ENCODE measurements around the gene PRSS22.

Gene PRSS22

GRCh38 chr16:2897110-2897509 lies 39.1 kb upstream of the PRSS22 start:
- Histone ChIP-seq H3K9ac (ENCODE audit: low read length) (no peak overlapping the region), H3K79me2 (ENCODE audit: insufficient read depth, low read length) (no peaks in the 10 kb centered on the region), H4K20me1 (ENCODE audit: low read depth, low read length) (no peaks in the 10 kb centered on the region), H3K4me3 (ENCODE audit: insufficient read depth, low read length, poor library complexity, severe bottlenecking) (no peak overlapping the region), H3K27ac (ENCODE audit: low read depth, low read length) (no peak overlapping the region), H3K27me3 (ENCODE audit: low read length) (no peaks in the 10 kb centered on the region), H3F3A (ENCODE audit: insufficient read depth) (no peaks in the 10 kb centered on the region), H3K36me3 (ENCODE audit: low read length) (no peaks in the 10 kb centered on the region), H3K9me2 (replicated peaks; ENCODE audit: insufficient read depth, low read length) (no peaks in the 10 kb centered on the region), H3K4me2 (ENCODE audit: low read depth, low read length, poor library complexity, severe bottlenecking) (no peak overlapping the region), H2AFZ (ENCODE audit: low read depth, low read length, severe bottlenecking) (no peak overlapping the region), H3K9me3 (ENCODE audit: insufficient read depth, low read length) (no peaks in the 10 kb centered on the region)
- TF ChIP-seq EZH2phosphoT487 (conservative IDR thresholded peaks at IDR 0.05; ENCODE audit: low read length) = no peak
- no peak for TF ChIP-seq CTCF (IDR thresholded peaks at IDR 0.05; ENCODE audit: insufficient read depth, low read length, poor library complexity, severe bottlenecking)

GRCh38 chr16:2896480-2897010 lies 38.6 kb upstream of the PRSS22 start:
- no peaks in the 10 kb centered on the region for H3K27me3 ChIP-seq (ENCODE audit: low read length)
- TF ChIP-seq CTCF (IDR thresholded peaks at IDR 0.05; ENCODE audit: insufficient read depth, low read length, poor library complexity, severe bottlenecking) (no peak), EZH2phosphoT487 (conservative IDR thresholded peaks at IDR 0.05; ENCODE audit: low read length) (no peak)
- no peak overlapping the region for H3K4me2 ChIP-seq (ENCODE audit: low read depth, low read length, poor library complexity, severe bottlenecking)
- no peaks in the 10 kb centered on the region for H3K9me3 ChIP-seq (ENCODE audit: insufficient read depth, low read length)
- H3K79me2 ChIP-seq (ENCODE audit: insufficient read depth, low read length) = no peaks in the 10 kb centered on the region
- H3K4me3 ChIP-seq (ENCODE audit: insufficient read depth, low read length, poor library complexity, severe bottlenecking) = no peak overlapping the region
- H2AFZ ChIP-seq (ENCODE audit: low read depth, low read length, severe bottlenecking) = no peak overlapping the region
- H3K36me3 ChIP-seq (ENCODE audit: low read length) = no peaks in the 10 kb centered on the region
- no peak overlapping the region for H3K9ac ChIP-seq (ENCODE audit: low read length)
- no peaks in the 10 kb centered on the region for H3F3A ChIP-seq (ENCODE audit: insufficient read depth)
- H3K9me2 ChIP-seq (replicated peaks; ENCODE audit: insufficient read depth, low read length) = no peaks in the 10 kb centered on the region
- no peak overlapping the region for H3K27ac ChIP-seq (ENCODE audit: low read depth, low read length)
- H4K20me1 ChIP-seq (ENCODE audit: low read depth, low read length) = no peaks in the 10 kb centered on the region

- no peaks in the 10 kb centered on the region for H3F3A ChIP-seq (ENCODE audit: insufficient read depth)
- H3K4me3 ChIP-seq (ENCODE audit: insufficient read depth, low read length, poor library complexity, severe bottlenecking) = no peak overlapping the region
- H2AFZ ChIP-seq (ENCODE audit: low read depth, low read length, severe bottlenecking) = no peak overlapping the region
- no peak overlapping the region for H3K9ac ChIP-seq (ENCODE audit: low read length)
- no peak overlapping the region for H3K4me2 ChIP-seq (ENCODE audit: low read depth, low read length, poor library complexity, severe bottlenecking)
- no peak for TF ChIP-seq EZH2phosphoT487 (conservative IDR thresholded peaks at IDR 0.05; ENCODE audit: low read length)
- no peak for TF ChIP-seq CTCF (IDR thresholded peaks at IDR 0.05; ENCODE audit: insufficient read depth, low read length, poor library complexity, severe bottlenecking)
- no peaks in the 10 kb centered on the region for H3K9me2 ChIP-seq (replicated peaks; ENCODE audit: insufficient read depth, low read length)
- H3K9me3 ChIP-seq (ENCODE audit: insufficient read depth, low read length) = no peaks in the 10 kb centered on the region
- no peaks in the 10 kb centered on the region for H3K27me3 ChIP-seq (ENCODE audit: low read length)
- H4K20me1 ChIP-seq (ENCODE audit: low read depth, low read length) = no peaks in the 10 kb centered on the region
- no peaks in the 10 kb centered on the region for H3K79me2 ChIP-seq (ENCODE audit: insufficient read depth, low read length)
- no peak overlapping the region for H3K27ac ChIP-seq (ENCODE audit: low read depth, low read length)
- H3K36me3 ChIP-seq (ENCODE audit: low read length) = no peaks in the 10 kb centered on the region
These were observed 37.8 kb upstream of the PRSS22 start for GRCh38 chr16:2895813-2896212.

Data from SU-DHL-6 (cell line).